ENCODE results near the gene GLDN.

Gene GLDN

DNA sequence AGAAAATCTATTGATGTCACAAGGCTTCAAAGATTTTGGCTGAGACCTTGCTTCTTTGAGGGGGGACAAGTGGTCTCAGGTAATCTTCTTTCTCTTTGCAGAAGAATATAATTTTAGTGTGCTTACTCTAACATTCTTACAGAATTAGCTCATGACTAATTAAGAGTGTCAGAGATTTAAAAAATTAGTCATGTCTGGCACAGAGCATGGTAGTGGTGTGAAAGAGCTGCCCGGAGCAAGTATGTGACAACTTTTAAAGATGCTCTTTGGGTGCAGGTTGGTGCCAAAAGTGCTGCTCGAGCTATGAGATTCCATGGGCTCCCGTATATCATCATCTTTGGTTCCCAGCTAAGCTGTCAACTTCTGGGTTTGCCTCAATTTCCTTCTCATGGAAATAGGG, 34.1 kb upstream of the GLDN start:
- Histone ChIP-seq H3K4me3 (replicated peaks; ENCODE audit: low read depth, low read length) (no peak overlapping the region), H3K36me3 (ENCODE audit: control insufficient read depth, insufficient read depth, low read length) (no peaks in the 10 kb centered on the region), H3K27me3 (replicated peaks; ENCODE audit: control insufficient read depth, insufficient read depth, low read length) (no peaks in the 10 kb centered on the region; the same call in none of the 2 replicates)
- TF ChIP-seq, protein P1, sequence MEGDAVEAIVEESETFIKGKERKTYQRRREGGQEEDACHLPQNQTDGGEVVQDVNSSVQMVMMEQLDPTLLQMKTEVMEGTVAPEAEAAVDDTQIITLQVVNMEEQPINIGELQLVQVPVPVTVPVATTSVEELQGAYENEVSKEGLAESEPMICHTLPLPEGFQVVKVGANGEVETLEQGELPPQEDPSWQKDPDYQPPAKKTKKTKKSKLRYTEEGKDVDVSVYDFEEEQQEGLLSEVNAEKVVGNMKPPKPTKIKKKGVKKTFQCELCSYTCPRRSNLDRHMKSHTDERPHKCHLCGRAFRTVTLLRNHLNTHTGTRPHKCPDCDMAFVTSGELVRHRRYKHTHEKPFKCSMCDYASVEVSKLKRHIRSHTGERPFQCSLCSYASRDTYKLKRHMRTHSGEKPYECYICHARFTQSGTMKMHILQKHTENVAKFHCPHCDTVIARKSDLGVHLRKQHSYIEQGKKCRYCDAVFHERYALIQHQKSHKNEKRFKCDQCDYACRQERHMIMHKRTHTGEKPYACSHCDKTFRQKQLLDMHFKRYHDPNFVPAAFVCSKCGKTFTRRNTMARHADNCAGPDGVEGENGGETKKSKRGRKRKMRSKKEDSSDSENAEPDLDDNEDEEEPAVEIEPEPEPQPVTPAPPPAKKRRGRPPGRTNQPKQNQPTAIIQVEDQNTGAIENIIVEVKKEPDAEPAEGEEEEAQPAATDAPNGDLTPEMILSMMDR (IDR thresholded peaks at IDR 0.05; ENCODE audit: insufficient read depth, low read length, poor library complexity, severe bottlenecking) = no peak
- no peak for DNase-seq (ENCODE audit: extremely low read depth, insufficient read length)

DNA sequence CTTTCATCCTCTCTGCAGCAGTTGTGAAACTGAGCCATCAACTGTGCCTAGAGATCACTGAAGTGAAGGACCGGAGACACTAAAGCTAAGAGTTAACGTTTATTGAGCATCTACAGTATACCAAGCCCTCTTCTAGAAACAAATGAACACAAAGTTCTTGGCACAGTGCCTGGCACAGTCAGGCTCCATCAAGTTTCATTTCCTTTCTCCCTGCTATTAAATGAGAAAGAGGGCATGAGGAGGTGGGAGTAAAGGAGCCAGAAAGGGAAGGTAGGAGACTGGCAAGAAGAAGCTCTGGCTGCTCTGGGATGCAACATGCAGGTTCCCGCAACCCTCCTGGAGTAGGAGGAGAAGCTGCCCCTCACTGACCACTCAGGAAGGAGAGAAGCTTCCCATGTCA, 33.6 kb upstream of the GLDN start:
- TF ChIP-seq, protein P1 (IDR thresholded peaks at IDR 0.05; ENCODE audit: insufficient read depth, low read length, poor library complexity, severe bottlenecking) = no peak
- Histone ChIP-seq H3K36me3 (ENCODE audit: control insufficient read depth, insufficient read depth, low read length) (no peaks in the 10 kb centered on the region), H3K27me3 (replicated peaks; ENCODE audit: control insufficient read depth, insufficient read depth, low read length) (no peaks in the 10 kb centered on the region; the same call in none of the 2 replicates), H3K4me3 (replicated peaks; ENCODE audit: low read depth, low read length) (no peak overlapping the region)
- DNase-seq (ENCODE audit: extremely low read depth, insufficient read length) = no peak

DNA sequence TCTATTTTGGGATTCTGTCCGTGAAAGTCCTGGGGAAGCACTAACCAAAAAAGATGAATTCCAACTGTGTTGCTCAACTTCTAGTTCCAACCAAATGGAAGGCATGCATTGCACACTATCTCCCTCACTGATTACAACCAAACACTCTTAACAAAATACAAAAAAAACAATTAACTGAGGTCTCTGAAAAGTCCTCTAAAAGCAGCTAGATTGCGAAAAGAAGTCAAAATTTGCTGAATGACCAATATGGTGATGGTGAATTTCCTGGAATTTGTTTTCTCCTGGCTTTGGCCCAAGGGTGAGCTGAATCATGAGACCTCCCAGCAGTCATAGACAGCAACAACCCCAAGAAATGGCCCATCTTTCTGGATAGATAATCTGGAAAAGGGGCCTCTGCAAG, 31.4 kb upstream of the GLDN start:
- no peaks in the 10 kb centered on the region for H3K36me3 ChIP-seq (ENCODE audit: control insufficient read depth, insufficient read depth, low read length)
- no peaks in the 10 kb centered on the region; the same call in none of the 2 replicates for H3K27me3 ChIP-seq (replicated peaks; ENCODE audit: control insufficient read depth, insufficient read depth, low read length)
- DNase-seq (ENCODE audit: extremely low read depth, insufficient read length) = no peak
- H3K4me3 ChIP-seq (replicated peaks; ENCODE audit: low read depth, low read length) = no peak overlapping the region
- TF ChIP-seq, protein P1 (IDR thresholded peaks at IDR 0.05; ENCODE audit: insufficient read depth, low read length, poor library complexity, severe bottlenecking) = no peak

DNA sequence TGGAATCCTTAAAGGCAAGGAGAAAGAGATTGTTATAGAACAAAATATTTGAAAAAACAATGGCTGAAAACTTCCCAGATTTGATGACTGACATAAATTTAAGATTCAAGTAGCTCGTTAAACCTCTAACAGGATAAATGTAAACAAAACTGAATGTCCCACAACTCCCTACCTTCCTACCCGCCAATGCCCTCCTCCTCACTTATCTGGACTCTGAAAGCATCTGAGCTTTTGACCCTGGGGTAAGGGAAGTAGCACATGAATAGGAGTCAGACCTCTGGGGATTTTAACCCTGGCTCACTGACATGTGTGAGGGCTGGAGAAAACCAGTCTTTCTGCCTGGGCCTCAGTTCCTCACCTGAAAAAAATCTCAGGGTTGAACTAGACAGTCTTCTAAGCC, 29.9 kb upstream of the GLDN start:
- Histone ChIP-seq H3K36me3 (ENCODE audit: control insufficient read depth, insufficient read depth, low read length) (no peaks in the 10 kb centered on the region), H3K27me3 (replicated peaks; ENCODE audit: control insufficient read depth, insufficient read depth, low read length) (no peaks in the 10 kb centered on the region; the same call in 1 of the 2 replicates), H3K4me3 (replicated peaks; ENCODE audit: low read depth, low read length) (no peak overlapping the region)
- TF ChIP-seq, protein P1 (IDR thresholded peaks at IDR 0.05; ENCODE audit: insufficient read depth, low read length, poor library complexity, severe bottlenecking) = no peak
- no peak for DNase-seq (ENCODE audit: extremely low read depth, insufficient read length)

DNA sequence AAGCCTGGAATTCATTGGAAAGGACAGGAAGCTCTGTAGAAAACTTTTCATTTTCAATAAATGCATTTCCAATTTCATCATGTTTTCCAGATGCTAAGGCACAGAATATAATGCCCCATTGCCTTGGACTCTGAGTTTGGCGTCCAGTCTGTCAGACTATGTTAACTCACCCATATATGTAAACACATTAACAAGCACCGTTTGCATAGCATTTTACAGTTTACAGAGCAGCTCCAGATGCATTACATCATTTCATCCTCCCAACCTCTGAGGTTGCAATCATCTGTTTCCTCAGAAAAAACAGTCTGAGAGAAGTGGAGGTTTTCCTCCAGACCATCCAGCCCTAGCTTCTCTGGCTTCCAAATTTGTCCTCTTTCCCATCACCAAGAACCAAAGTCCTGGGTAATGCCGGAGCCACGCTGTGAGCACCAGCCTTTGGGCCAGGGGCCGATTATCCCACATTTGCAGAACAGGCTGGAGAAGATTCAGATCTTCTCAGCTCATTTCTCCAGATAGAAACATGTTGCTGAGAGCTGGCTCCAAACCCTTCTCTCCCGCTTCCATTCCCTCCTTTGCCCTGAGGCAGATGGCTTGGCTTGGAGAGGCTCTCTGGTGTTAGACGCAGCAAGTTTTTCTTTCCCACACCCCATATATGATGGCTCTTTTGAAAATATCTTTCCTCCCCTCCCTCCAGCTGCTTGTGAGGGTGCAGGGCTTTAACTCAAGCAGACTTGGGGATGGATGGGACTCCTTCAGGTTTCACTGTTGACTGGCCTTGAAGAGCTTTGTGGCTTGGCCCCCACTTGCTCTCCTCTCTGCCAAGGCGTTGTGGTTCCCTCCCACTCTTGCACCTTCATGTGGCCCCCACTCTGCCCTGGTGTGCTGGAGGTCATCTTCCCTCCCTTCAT, 29.0 kb upstream of the GLDN start:
- Histone ChIP-seq H3K27me3 (replicated peaks; ENCODE audit: control insufficient read depth, insufficient read depth, low read length) (no peaks in the 10 kb centered on the region; the same call in 1 of the 2 replicates), H3K4me3 (replicated peaks; ENCODE audit: low read depth, low read length) (no peak overlapping the region), H3K36me3 (ENCODE audit: control insufficient read depth, insufficient read depth, low read length) (no peaks in the 10 kb centered on the region)
- no peak for DNase-seq (ENCODE audit: extremely low read depth, insufficient read length)
- TF ChIP-seq, protein P1 (IDR thresholded peaks at IDR 0.05; ENCODE audit: insufficient read depth, low read length, poor library complexity, severe bottlenecking) = no peak
